HG02763 (cell line): ENCODE results near the gene CHTF18.

Source experiments
- ATAC-seq: cut with Tn5 transposase; IDR thresholded peaks from one replicate; pipeline ENCODE4 v1.9.1; 2021; ENCODE audit warnings: mild to moderate bottlenecking, moderate library complexity; ENCODE audit not compliant: unreplicated experiment

The CHTF18 gene

GRCh38 chr16:842711-843560 lies 54.5 kb downstream of the CHTF18 start:
- ATAC-seq, result no peak

- no peak for ATAC-seq
These were observed 55.4 kb downstream of the CHTF18 start for GRCh38 chr16:843771-844170.

GRCh38 chr16:844638-845350 lies 56.4 kb downstream of the CHTF18 start:
- no peak for ATAC-seq

- ATAC-seq, result no peak
These were observed 56.9 kb downstream of the CHTF18 start for GRCh38 chr16:845351-845745.

GRCh38 chr16:847151-847550 lies 58.7 kb downstream of the CHTF18 start:
- ATAC-seq, result no peak
